ENCODE measurements around the gene HOXC9.

The HOXC9 gene

GRCh38 chr12:53963434-53964314, 36.3 kb upstream of the HOXC9 start:
- DNase-seq: no peak

- no peak for DNase-seq
Measured at GRCh38 chr12:53964315-53964713, 35.6 kb upstream of the HOXC9 start.

GRCh38 chr12:53965281-53966084, 34.5 kb upstream of the HOXC9 start:
- DNase-seq: no peak

- no peak for DNase-seq
Measured at GRCh38 chr12:53966085-53966384, 33.9 kb upstream of the HOXC9 start.

- DNase-seq: no peak
Measured at GRCh38 chr12:53966385-53967133, 33.4 kb upstream of the HOXC9 start.

DNA sequence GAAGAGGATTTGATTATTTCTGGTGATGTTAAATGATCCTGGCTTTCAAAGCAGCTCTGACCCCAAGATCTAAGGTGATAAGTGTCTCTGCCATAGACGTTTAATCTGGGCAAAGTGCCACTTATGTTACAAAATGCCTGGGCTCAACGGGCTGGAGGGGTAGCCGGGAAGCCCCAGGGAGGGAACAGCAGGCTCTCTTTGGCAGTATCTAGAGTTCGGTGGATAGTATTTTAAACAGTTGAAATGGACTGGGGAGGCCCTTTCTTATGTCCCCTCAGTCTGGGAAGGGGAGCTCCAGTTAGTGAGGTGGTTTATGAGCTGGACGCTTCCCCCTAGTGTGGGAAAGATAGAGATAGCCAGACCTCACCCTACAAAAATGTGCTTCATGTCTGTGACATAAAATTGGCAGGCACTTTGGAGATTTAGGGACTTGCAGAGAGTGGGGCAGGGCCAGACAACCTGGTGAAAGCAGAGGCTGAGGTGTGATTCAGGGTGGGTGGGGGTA, 32.5 kb upstream of the HOXC9 start:
- no peak for DNase-seq

DNA sequence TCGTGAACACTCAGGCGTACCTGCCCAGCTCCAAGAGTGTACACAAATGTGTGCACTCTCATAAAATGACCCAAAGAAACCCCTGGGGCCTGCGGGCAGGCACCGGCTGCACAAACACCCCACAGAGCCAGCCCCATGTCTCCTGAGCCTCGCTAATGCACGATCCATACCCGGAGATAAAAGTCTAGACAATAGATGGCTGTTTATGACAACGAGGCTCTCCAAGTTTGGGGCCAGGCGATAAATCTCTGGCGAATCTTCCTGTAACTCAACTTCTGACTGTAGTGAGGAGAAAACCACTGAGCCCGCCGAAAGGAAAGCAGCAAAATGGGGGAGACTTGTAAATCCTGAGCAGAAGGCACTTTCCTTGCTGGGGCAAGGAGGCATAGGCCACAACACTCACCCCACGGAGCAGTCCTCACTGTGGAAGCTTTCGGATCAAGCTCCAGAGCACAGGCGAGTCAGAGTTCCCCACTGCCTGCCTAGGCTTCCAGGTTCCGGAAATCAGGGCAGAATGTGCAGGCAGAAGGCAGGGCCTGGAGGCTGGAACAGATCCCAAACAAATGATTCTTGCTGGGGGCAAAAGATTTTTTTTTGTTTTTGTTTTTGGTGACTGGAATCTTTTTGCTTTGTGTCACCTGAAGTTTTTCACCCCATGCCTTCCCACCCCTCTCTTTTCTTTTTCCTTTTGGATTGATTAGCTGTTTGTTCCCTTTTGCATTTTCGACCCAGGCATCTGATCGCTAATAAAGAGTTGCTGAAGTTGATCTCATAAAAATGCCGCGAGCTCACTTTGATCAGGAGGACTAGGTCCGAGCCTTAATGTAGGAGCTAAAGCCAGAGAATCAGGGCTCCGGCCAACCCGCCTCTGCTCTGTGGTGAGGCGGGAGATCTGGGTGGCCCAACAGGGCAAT, 31.5 kb upstream of the HOXC9 start:
- DNase-seq: no peak

GRCh38 chr12:53969588-53970259, 30.2 kb upstream of the HOXC9 start:
- no peak for DNase-seq

GRCh38 chr12:53970451-53970850, 29.5 kb upstream of the HOXC9 start:
- no peak for DNase-seq

GRCh38 chr12:53971129-53971528, 28.8 kb upstream of the HOXC9 start:
- DNase-seq: no peak

DNA sequence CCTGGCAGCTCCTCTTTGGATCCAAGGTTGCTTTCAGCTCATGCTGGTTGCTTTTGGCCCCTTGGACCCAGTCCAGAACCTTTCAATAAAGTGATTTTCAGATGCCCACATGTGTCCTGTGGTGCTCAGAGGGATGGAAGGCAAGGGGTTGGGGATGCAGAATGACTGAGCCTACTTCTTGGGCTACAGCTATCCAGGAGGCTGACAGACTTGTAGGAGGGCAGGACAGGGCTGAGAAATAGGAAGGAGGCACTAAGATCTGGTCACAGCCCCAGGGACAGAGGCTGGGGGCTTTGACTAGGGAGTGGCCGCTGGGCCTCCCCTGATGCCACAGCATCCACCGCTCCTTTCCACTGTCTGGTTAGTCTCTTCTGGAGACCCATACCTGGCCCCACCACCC, 28.3 kb upstream of the HOXC9 start:
- no peak for DNase-seq

DNA sequence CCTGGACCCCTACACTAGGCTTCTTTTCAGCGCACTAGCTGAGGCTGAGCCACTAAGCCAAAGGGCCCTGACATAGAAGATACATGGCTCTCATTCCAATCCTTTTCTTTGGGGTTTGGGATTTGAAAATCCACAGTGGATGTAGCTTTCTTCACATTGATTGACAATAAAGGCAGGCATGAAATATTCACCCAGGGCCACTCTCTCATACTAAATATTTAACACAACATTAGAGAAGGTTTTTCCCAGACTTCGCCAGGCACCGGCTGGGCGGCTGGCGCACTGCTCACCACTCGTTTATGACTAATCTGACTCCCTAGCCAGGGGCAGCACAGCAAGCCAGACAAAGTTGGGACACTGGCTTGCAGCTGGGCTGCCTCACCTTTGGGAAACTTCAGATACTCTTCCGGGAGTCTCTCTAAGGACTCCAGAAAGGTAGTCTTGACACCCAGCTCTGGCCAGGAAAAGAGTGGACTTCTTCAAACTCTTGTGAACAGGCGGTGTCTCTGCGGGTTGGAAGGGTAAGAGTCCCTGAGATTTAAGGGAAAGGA, 27.7 kb upstream of the HOXC9 start:
- no peak for DNase-seq

DNA sequence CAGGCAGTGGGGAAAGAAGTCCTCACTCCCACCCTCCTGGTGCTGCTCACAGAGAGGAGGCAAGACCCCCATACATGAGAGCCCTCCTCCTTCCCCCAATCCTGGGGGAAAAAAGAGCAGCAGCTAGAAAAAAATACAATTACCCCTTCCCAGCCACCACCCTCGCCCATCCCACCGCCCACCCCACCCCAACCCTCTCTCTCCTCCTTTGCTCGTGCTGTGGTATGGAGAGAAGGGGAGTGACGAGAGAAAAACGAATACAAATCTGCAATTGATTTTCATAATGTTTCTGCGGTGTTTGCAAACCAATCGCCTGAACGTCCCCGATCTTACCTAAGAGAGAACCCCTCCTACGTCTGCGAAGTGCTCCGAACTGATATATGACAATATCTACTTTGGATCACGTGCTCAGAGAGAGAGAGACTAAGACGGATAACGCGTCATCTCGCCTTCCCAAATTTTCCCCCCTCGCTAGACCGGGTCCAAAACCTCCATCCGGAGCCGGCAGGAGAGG, 27.2 kb upstream of the HOXC9 start, which contains the start of gene HOXC11:
Gene HOXC11, plus strand, starts transcription at position 405 of the 514 bp plus-strand sequence. CDS start 116 bp downstream, outside the sequence.
- DNase-seq: no peak

DNA sequence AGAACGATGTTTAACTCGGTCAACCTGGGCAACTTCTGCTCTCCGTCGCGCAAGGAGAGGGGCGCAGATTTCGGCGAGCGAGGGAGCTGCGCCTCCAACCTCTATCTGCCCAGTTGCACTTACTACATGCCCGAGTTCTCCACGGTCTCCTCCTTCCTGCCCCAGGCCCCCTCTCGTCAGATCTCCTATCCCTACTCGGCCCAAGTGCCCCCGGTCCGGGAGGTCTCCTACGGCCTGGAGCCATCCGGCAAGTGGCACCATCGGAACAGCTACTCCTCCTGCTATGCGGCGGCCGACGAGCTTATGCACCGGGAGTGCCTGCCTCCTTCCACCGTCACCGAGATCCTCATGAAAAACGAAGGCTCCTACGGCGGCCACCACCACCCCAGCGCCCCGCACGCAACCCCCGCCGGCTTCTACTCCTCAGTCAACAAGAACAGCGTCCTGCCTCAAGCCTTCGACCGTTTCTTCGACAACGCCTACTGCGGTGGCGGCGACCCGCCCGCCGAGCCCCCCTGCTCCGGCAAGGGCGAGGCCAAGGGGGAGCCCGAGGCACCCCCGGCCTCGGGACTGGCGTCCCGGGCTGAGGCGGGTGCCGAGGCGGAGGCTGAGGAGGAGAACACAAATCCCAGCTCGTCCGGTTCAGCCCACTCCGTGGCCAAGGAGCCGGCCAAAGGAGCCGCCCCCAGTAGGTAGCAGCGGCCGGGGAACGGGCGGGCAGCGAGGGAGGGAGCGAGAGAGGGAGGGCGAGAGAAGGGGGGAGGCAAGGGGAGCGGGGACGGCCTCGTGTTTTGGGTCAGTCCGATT, 26.5 kb upstream of the HOXC9 start:
- DNase-seq: no peak

DNA sequence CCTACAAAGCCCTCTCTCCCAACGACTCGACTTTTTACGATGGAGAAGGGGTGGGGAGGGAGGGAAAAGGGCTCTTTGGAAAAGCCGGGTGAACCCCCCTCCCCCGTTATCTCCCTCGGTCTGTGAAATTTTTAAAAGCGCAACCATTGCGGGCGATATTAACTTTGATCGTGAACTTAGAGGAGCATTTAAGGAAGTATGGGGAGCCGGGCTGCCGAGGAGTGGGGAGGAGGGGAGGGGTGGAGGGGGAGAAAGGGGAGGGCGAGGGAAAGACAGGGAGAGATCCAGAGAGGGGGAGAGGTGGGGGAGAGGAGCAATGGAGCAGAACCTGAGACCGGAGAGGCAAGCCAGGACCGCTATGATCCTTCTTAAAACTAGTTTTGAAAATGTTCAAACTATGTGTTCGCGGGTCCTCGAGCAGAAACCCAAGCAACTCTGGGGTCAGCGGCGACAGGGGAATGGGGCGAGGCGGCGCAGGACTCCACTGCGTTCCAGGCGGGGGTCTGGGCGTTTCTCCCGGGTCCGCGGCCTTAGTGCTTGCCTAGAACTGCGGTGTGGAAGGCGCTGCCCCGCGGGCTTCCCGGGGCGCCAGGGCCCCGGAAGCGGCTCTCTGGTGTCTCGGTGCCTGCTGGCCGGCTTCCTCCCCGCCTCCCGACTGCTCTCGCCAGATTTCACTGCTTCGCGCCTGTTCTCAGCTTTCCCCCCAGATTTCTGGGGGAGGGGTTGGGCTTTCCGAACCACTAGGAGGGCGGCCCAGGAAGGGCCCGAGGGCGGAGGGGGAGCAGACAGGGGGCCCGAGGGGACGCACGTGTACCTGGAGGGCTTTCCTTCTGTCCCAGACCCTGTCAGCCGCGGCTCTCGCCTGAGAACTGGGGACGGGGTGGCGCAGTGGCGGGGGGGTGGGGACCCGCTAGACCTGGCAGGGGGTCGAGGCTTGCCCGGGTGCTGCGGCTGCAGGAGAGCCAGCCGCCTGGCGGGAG, 25.6 kb upstream of the HOXC9 start, which contains the start of gene HOTAIR:
Gene HOTAIR, minus strand, starts transcription at position 871 of the 980 bp plus-strand sequence.
- DNase-seq: no peak

DNA sequence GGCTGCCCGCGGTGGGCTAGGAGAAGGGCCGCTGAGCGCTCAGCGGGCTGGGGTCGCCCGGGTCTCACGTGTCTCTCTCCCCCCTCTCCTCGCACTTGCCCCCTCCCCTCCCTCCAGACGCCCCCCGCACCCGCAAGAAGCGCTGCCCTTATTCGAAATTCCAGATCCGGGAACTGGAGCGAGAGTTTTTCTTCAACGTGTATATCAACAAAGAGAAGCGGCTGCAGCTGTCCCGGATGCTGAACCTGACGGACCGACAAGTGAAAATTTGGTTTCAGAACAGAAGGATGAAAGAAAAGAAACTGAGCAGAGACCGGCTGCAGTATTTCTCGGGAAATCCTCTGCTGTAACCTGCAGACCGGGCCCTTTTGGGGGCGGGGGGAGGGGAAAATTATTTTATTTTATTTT, 24.9 kb upstream of the HOXC9 start:
- no peak for DNase-seq

DNA sequence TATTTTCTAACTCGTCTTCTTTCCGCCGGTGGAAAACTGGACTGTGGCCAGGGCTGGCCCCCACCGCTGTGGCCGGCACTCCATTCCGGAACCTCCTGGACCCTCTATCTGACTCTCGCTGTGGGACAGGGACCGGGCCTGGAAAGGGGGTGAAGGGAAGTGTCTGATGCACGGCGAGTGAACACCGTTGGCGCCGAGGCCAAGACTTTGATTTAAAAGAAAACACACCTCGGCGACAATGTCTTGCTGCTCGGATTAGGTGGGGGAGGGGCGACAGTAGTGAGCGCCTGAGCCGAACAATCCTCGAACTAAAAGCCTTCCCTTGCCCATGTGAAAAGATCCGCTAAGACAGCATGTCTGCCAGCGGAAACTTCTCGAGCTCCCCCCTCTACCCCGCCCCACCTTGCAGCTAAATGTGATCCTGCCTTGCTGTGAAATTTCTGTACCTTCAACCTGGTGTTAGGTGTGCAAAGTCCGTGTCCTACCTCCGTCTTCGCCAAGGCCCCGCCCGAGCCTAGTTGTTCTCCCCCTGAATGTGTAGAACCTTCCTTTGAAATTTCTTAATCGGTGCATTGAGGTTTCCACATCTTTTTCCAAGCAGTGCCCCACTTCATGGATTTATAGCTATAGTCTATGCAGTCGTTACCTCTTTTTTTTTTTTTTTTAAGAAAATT, 24.3 kb upstream of the HOXC9 start:
- no peak for DNase-seq

All from DMS 273 treated with DMSO at 0.1 percent for 48 hours (cell line).